ENCODE results near the gene SCGB3A1.

SCGB3A1 gene

GRCh38 chr5:180557217-180557809 is 34.0 kb downstream of the SCGB3A1 start:
- TF ChIP-seq CTCF (IDR thresholded peaks at IDR 0.05; ENCODE audit: low read depth, low read length) = no peak

GRCh38 chr5:180555168-180555921 is 36.0 kb downstream of the SCGB3A1 start:
- H3K4me3 ChIP-seq (ENCODE audit: low read depth, low read length) = peak overlapping the region; percentile 1; the same call in 1 of the 2 replicates
- TF ChIP-seq CTCF (IDR thresholded peaks at IDR 0.05; ENCODE audit: low read depth, low read length) = no peak

More at GRCh38 chr5:180557217-180557809, 34.0 kb downstream of the SCGB3A1 start:
- H3K4me3 ChIP-seq (ENCODE audit: low read depth, low read length) = no peak overlapping the region

- no peak overlapping the region for H3K4me3 ChIP-seq (ENCODE audit: low read depth, low read length)
- no peak for TF ChIP-seq CTCF (IDR thresholded peaks at IDR 0.05; ENCODE audit: low read depth, low read length)
Measured at GRCh38 chr5:180553530-180553929, 37.8 kb downstream of the SCGB3A1 start.

GRCh38 chr5:180548563-180548962 is 42.7 kb downstream of the SCGB3A1 start:
- no peak for TF ChIP-seq CTCF (IDR thresholded peaks at IDR 0.05; ENCODE audit: low read depth, low read length)

GRCh38 chr5:180545248-180545647 is 46.1 kb downstream of the SCGB3A1 start:
- no peak for TF ChIP-seq CTCF (IDR thresholded peaks at IDR 0.05; ENCODE audit: low read depth, low read length)
- no peak overlapping the region for H3K4me3 ChIP-seq (ENCODE audit: low read depth, low read length)

More at GRCh38 chr5:180548563-180548962, 42.7 kb downstream of the SCGB3A1 start:
- H3K4me3 ChIP-seq (ENCODE audit: low read depth, low read length) = no peak overlapping the region

GRCh38 chr5:180541710-180542109 is 49.6 kb downstream of the SCGB3A1 start:
- no peak overlapping the region for H3K4me3 ChIP-seq (ENCODE audit: low read depth, low read length)
- TF ChIP-seq CTCF (IDR thresholded peaks at IDR 0.05; ENCODE audit: low read depth, low read length) = no peak
